Measurements from ENCODE around the gene INO80. TPM values are rescaled to one million over a fixed set of nuclear protein-coding genes. Genes with fewer than 3 reads are reported as not detected.

The INO80 gene

DNA sequence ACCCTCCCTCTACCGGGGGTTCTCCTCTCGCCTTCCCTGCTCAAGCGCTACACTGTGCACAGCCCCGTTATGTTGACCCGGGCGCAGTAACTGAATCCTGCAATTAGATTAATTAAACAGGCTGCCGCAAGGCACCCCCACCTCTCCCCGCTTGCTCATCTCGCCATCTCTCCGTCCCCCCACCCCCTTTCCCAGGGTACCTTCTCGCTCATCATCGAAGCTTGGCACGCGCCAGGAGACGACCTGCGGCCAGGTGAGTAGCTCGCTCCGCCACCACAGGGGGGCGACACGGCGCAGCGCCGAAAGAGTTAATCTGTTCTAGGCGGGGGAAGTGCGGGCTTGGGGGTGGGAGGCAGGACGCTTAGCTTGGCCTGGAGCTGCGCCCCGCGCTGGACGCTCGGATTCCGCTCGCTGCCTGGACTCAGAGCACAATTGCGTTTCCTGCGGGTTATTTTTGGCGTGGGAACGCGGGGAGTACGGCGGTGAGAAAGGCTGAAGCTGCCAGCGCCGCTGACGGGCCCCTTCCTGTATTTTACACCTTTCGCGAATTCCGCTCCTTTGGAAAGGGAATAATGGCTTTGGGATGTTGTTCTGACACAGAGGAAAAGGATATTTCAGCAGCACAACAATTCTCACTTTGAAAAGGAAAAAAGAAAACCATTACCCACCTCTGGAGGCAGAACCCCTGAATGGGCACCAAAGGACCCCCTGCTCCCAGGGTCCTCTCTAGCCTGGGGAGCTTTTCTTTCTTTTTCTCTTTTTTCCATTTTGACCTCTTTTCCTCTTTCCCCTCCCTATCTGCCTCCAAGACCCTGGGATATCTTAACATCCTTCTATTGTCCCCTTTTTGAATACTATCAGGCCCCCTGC lies 185.4 kb downstream of the INO80 start:
- Histone ChIP-seq H2BK120ac (ENCODE audit: low read depth, low read length) (no peak overlapping the region), H3K4me3 (ENCODE audit: insufficient read depth in 1 of 2, low read depth in 1 of 2, low read length in 2 of 2) (peak overlapping the region; percentile 12 to 56), H2AFZ (ENCODE audit: low read depth, low read length) (peak overlapping the region; percentile 30), H3K9me3 (ENCODE audit: control insufficient read depth, low read length) (no peaks in the 10 kb centered on the region), H3K27me3 (ENCODE audit: control insufficient read depth in 1 of 2, insufficient read depth in 1 of 2, low read length in 2 of 2) (peaks cover 64 to 90% of the 10 kb centered on the region in 2 experiments), H4K91ac (ENCODE audit: low read length) (no peak overlapping the region), H2AK5ac (ENCODE audit: low read length, severe bottlenecking) (no peak overlapping the region), H3K14ac (ENCODE audit: low read length in 2 of 2) (no peak overlapping the region), H3K79me1 (replicated peaks; ENCODE audit: low read length, poor library complexity, severe bottlenecking) (no peaks in the 10 kb centered on the region), H2BK15ac (ENCODE audit: low read depth, poor library complexity, severe bottlenecking) (no peak overlapping the region), H3K27ac (ENCODE audit: low read length, poor library complexity, severe bottlenecking) (no peak overlapping the region), H3K9ac (ENCODE audit: low read length) (no peak overlapping the region), H3K4ac (ENCODE audit: low read depth in 1 of 2, low read length in 2 of 2) (peak overlapping the region in 1 of 2 experiments; percentile 4), H2BK5ac (ENCODE audit: low read depth, low read length, poor library complexity, severe bottlenecking) (no peak overlapping the region), H3K4me2 (ENCODE audit: low read length, poor library complexity, severe bottlenecking) (peak overlapping the region; percentile 84), H4K8ac (ENCODE audit: low read length) (no peak overlapping the region), H2BK12ac (ENCODE audit: low read length in 2 of 2) (no peak overlapping the region), H3K18ac (ENCODE audit: low read depth in 1 of 2, low read length in 2 of 2) (no peak overlapping the region), H3K4me1 (ENCODE audit: control insufficient read depth, insufficient read depth, low read depth, low read length) (peaks cover 57% of the 10 kb centered on the region), H3K23ac (ENCODE audit: low read length in 2 of 2) (peak overlapping the region in 1 of 2 experiments; percentile 23), H3K36me3 (ENCODE audit: control insufficient read depth in 1 of 2, insufficient read depth in 2 of 2, low read depth in 1 of 2, low read length in 2 of 2) (no peaks in the 10 kb centered on the region)
- DNase-seq = peak; percentile 66
- WGBS = 1% methylated on average over 40 of the region's 46 CpGs

DNA sequence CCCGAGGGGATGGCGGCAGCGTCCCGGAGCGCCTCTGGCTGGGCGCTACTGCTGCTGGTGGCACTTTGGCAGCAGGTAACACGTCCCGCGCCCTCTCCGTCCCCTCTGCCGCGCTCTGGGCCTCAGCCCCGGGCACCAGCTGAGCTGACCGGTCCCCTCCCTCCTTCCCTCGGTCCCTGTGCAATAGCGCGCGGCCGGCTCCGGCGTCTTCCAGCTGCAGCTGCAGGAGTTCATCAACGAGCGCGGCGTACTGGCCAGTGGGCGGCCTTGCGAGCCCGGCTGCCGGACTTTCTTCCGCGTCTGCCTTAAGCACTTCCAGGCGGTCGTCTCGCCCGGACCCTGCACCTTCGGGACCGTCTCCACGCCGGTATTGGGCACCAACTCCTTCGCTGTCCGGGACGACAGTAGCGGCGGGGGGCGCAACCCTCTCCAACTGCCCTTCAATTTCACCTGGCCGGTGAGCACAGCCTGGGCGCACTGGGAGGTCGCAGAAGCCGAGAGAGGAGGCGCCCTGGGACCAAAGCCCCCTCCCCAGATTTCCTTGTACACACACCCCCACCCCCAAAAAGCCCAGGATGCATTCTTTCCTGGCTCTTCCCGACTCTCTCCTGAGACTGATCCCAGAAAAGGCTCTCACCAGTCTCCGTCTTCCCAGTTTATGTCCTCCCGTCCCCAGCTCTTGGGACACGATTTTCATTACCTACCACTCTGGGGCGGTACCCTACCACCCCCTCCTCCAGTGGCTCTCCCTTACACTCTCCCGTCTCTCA lies 186.2 kb downstream of the INO80 start:
- Histone ChIP-seq H3K4me1 (ENCODE audit: control insufficient read depth, insufficient read depth, low read depth, low read length) (peaks cover 57% of the 10 kb centered on the region), H3K9ac (ENCODE audit: low read length) (no peak overlapping the region), H3K4me3 (ENCODE audit: insufficient read depth in 1 of 2, low read depth in 1 of 2, low read length in 2 of 2) (peak overlapping the region in 1 of 2 experiments; percentile 56), H3K27ac (ENCODE audit: low read length, poor library complexity, severe bottlenecking) (no peak overlapping the region), H2BK12ac (ENCODE audit: low read length in 2 of 2) (no peak overlapping the region), H4K8ac (ENCODE audit: low read length) (peak overlapping the region; percentile 19), H3K9me3 (ENCODE audit: control insufficient read depth, low read length) (no peaks in the 10 kb centered on the region), H3K79me1 (replicated peaks; ENCODE audit: low read length, poor library complexity, severe bottlenecking) (no peaks in the 10 kb centered on the region), H2BK120ac (ENCODE audit: low read depth, low read length) (no peak overlapping the region), H4K91ac (ENCODE audit: low read length) (no peak overlapping the region), H3K27me3 (ENCODE audit: control insufficient read depth in 1 of 2, insufficient read depth in 1 of 2, low read length in 2 of 2) (peaks cover 68 to 90% of the 10 kb centered on the region in 2 experiments), H3K36me3 (ENCODE audit: control insufficient read depth in 1 of 2, insufficient read depth in 2 of 2, low read depth in 1 of 2, low read length in 2 of 2) (no peaks in the 10 kb centered on the region), H3K23ac (ENCODE audit: low read length in 2 of 2) (no peak overlapping the region), H2BK5ac (ENCODE audit: low read depth, low read length, poor library complexity, severe bottlenecking) (no peak overlapping the region), H3K4ac (ENCODE audit: low read depth in 1 of 2, low read length in 2 of 2) (no peak overlapping the region), H3K18ac (ENCODE audit: low read depth in 1 of 2, low read length in 2 of 2) (peak overlapping the region in 1 of 2 experiments; percentile 6), H2AK5ac (ENCODE audit: low read length, severe bottlenecking) (no peak overlapping the region), H2AFZ (ENCODE audit: low read depth, low read length) (no peak overlapping the region), H3K14ac (ENCODE audit: low read length in 2 of 2) (no peak overlapping the region), H3K4me2 (ENCODE audit: low read length, poor library complexity, severe bottlenecking) (peak overlapping the region; percentile 84), H2BK15ac (ENCODE audit: low read depth, poor library complexity, severe bottlenecking) (no peak overlapping the region)
- WGBS = 2% methylated on average over 55 of the region's 56 CpGs
- DNase-seq = peak; percentile 78

Small RNA genes lying within 50 kb of the gene (small RNA-seq; reads per million reads assigned to genes)
- not detected for gene ISCA1P4 (ENCODE audit: low read depth)
